ENCODE results near the gene ZNF500. TPM values are rescaled to one million over a fixed set of nuclear protein-coding genes. Genes with fewer than 3 reads are reported as not detected.
A peak's percentile ranks its signal among the peaks of the same experiment; 100 is the strongest.

Gene ZNF500
- total and polyA plus RNA-seq, 2 donors: 9.9 to 14.4 TPM

GRCh38 chr16:4736546-4736945 is 30.4 kb downstream of the ZNF500 start:
- H3K4me1 ChIP-seq (ENCODE audit: insufficient read depth): no peaks in the 10 kb centered on the region
- DNase-seq (ENCODE audit: extremely low spot score): no peak
- 81% methylated on average over 4 of the region's 4 CpGs for WGBS
- no peak overlapping the region for H3K27ac ChIP-seq (ENCODE audit: low read depth)
- no peaks in the 10 kb centered on the region for H3K36me3 ChIP-seq (ENCODE audit: insufficient read depth)
- H3K4me3 ChIP-seq (ENCODE audit: low read depth, low read length): no peak overlapping the region

GRCh38 chr16:4734730-4735535 is 32.0 kb downstream of the ZNF500 start:
- H3K4me3 ChIP-seq (ENCODE audit: low read depth, low read length): peak overlapping the region; percentile 98
- no peak overlapping the region for H3K27ac ChIP-seq (ENCODE audit: low read depth)
- peak; percentile 70 for DNase-seq (ENCODE audit: extremely low spot score)
- H3K4me1 ChIP-seq (ENCODE audit: insufficient read depth): no peaks in the 10 kb centered on the region
- no peaks in the 10 kb centered on the region for H3K36me3 ChIP-seq (ENCODE audit: insufficient read depth)
- 6% methylated on average over 38 of the region's 38 CpGs for WGBS

- peak; percentile 89 for DNase-seq (ENCODE audit: extremely low spot score)
- under 1% methylated on average over 70 of the region's 70 CpGs for WGBS
- H3K4me3 ChIP-seq (ENCODE audit: low read depth, low read length): peak within 1 kb of the TSS; percentile 98
- no peaks in the 10 kb centered on the region for H3K36me3 ChIP-seq (ENCODE audit: insufficient read depth)
- H3K27ac ChIP-seq (ENCODE audit: low read depth): no peak within 1 kb of the TSS
- H3K4me1 ChIP-seq (ENCODE audit: insufficient read depth): no peaks in the 10 kb centered on the region
Measured at GRCh38 chr16:4734063-4734729, 32.8 kb downstream of the ZNF500 start, which contains the start of the genes ANKS3 and DNAAF8. TSS of gene ANKS3 (minus strand) at chr16:4734271. CDS start at chr16:4730149, 4,122 bp downstream. TSS of gene DNAAF8 (plus strand) at chr16:4734537. CDS start at chr16:4736515, 1,978 bp downstream.

- Histone ChIP-seq H3K27ac (ENCODE audit: low read depth) (no peak overlapping the region), H3K4me3 (ENCODE audit: low read depth, low read length) (peak overlapping the region; percentile 98), H3K36me3 (ENCODE audit: insufficient read depth) (no peaks in the 10 kb centered on the region), H3K4me1 (ENCODE audit: insufficient read depth) (no peaks in the 10 kb centered on the region)
- WGBS: under 1% methylated on average over 19 of the region's 19 CpGs
- no peak for DNase-seq (ENCODE audit: extremely low spot score)
Measured at GRCh38 chr16:4733747-4734062, 33.3 kb downstream of the ZNF500 start.

- Histone ChIP-seq H3K36me3 (ENCODE audit: insufficient read depth) (no peaks in the 10 kb centered on the region), H3K4me3 (ENCODE audit: low read depth, low read length) (peak overlapping the region; percentile 98), H3K4me1 (ENCODE audit: insufficient read depth) (no peaks in the 10 kb centered on the region), H3K27ac (ENCODE audit: low read depth) (no peak overlapping the region)
- WGBS: 25% methylated on average over 17 of the region's 17 CpGs
- no peak for DNase-seq (ENCODE audit: extremely low spot score)
Measured at GRCh38 chr16:4733211-4733742, 33.7 kb downstream of the ZNF500 start.

GRCh38 chr16:4729876-4730275 is 37.1 kb downstream of the ZNF500 start:
- WGBS: 93% methylated on average over 15 of the region's 15 CpGs
- no peak overlapping the region for H3K4me3 ChIP-seq (ENCODE audit: low read depth, low read length)
- DNase-seq (ENCODE audit: extremely low spot score): no peak

GRCh38 chr16:4728676-4729075 is 38.3 kb downstream of the ZNF500 start:
- Histone ChIP-seq H3K4me1 (ENCODE audit: insufficient read depth) (no peaks in the 10 kb centered on the region), H3K4me3 (ENCODE audit: low read depth, low read length) (no peak overlapping the region), H3K36me3 (ENCODE audit: insufficient read depth) (no peaks in the 10 kb centered on the region), H3K27ac (ENCODE audit: low read depth) (no peak overlapping the region)
- WGBS: 95% methylated on average over 8 of the region's 8 CpGs
- no peak for DNase-seq (ENCODE audit: extremely low spot score)

More at GRCh38 chr16:4729876-4730275, 37.1 kb downstream of the ZNF500 start:
- Histone ChIP-seq H3K27ac (ENCODE audit: low read depth) (no peak overlapping the region), H3K4me1 (ENCODE audit: insufficient read depth) (no peaks in the 10 kb centered on the region), H3K36me3 (ENCODE audit: insufficient read depth) (no peaks in the 10 kb centered on the region)

GRCh38 chr16:4726616-4727015 is 40.3 kb downstream of the ZNF500 start:
- Histone ChIP-seq H3K4me1 (ENCODE audit: insufficient read depth) (no peaks in the 10 kb centered on the region), H3K36me3 (ENCODE audit: insufficient read depth) (no peaks in the 10 kb centered on the region), H3K4me3 (ENCODE audit: low read depth, low read length) (no peak overlapping the region), H3K27ac (ENCODE audit: low read depth) (no peak overlapping the region)
- 95% methylated on average over 18 of the region's 18 CpGs for WGBS
- no peak for DNase-seq (ENCODE audit: extremely low spot score)

GRCh38 chr16:4724661-4725270 is 42.2 kb downstream of the ZNF500 start:
- no peak for DNase-seq (ENCODE audit: extremely low spot score)
- WGBS: 91% methylated on average over 11 of the region's 11 CpGs
- Histone ChIP-seq H3K4me3 (ENCODE audit: low read depth, low read length) (no peak overlapping the region), H3K27ac (ENCODE audit: low read depth) (no peak overlapping the region), H3K36me3 (ENCODE audit: insufficient read depth) (no peaks in the 10 kb centered on the region), H3K4me1 (ENCODE audit: insufficient read depth) (no peaks in the 10 kb centered on the region)

- no peaks in the 10 kb centered on the region for H3K36me3 ChIP-seq (ENCODE audit: insufficient read depth)
- H3K4me3 ChIP-seq (ENCODE audit: low read depth, low read length): no peak overlapping the region
- no peak for DNase-seq (ENCODE audit: extremely low spot score)
- WGBS: 94% methylated on average over 14 of the region's 14 CpGs
- H3K4me1 ChIP-seq (ENCODE audit: insufficient read depth): no peaks in the 10 kb centered on the region
- no peak overlapping the region for H3K27ac ChIP-seq (ENCODE audit: low read depth)
Measured at GRCh38 chr16:4723071-4723767, 43.7 kb downstream of the ZNF500 start.

- Histone ChIP-seq H3K27ac (ENCODE audit: low read depth) (no peak overlapping the region), H3K4me1 (ENCODE audit: insufficient read depth) (no peaks in the 10 kb centered on the region), H3K4me3 (ENCODE audit: low read depth, low read length) (no peak overlapping the region), H3K36me3 (ENCODE audit: insufficient read depth) (no peaks in the 10 kb centered on the region)
- 66% methylated on average over 5 of the region's 5 CpGs for WGBS
- no peak for DNase-seq (ENCODE audit: extremely low spot score)
Measured at GRCh38 chr16:4718466-4718865, 48.5 kb downstream of the ZNF500 start.

GRCh38 chr16:4714996-4715395 is 52.0 kb downstream of the ZNF500 start:
- no peak for DNase-seq (ENCODE audit: extremely low spot score)
- Histone ChIP-seq H3K4me1 (ENCODE audit: insufficient read depth) (no peaks in the 10 kb centered on the region), H3K4me3 (ENCODE audit: low read depth, low read length) (no peak overlapping the region), H3K27ac (ENCODE audit: low read depth) (no peak overlapping the region), H3K36me3 (ENCODE audit: insufficient read depth) (no peaks in the 10 kb centered on the region)
- WGBS: 95% methylated on average over 2 of the region's 2 CpGs
